Activated T-cell treated with anti-CD3 and anti-CD28 coated beads, Interleukin-2, amount 50 U/mL, for 24 hours (primary cell): Measurements from ENCODE around the gene EYS.

ENCODE experiments used
- DNase-seq: peaks from one replicate; pipeline ENCODE4 v3.0.0-alpha.2; 2020
- H3K27ac Mint-ChIP-seq: 2 replicates; pipeline ENCODE4 v1.8.0; 2020; ENCODE audit warnings: mild to moderate bottlenecking, mixed read lengths
- H3K27me3 Mint-ChIP-seq: 2 replicates; pipeline ENCODE4 v1.8.0; 2020; ENCODE audit warnings: mixed read lengths
- H3K36me3 Mint-ChIP-seq: 2 replicates; pipeline ENCODE4 v1.8.0; 2020; ENCODE audit warnings: low read depth, mixed read lengths
- H3K4me1 Mint-ChIP-seq: 2 replicates; pipeline ENCODE4 v1.8.0; 2020; ENCODE audit warnings: low read depth, mixed read lengths
- H3K4me3 Mint-ChIP-seq: 2 replicates; pipeline ENCODE4 v1.8.0; 2020; ENCODE audit warnings: mild to moderate bottlenecking, moderate library complexity, mixed read lengths
- H3K9me3 Mint-ChIP-seq: 2 replicates; pipeline ENCODE4 v1.8.0; 2020; ENCODE audit warnings: mixed read lengths

The EYS gene

DNA sequence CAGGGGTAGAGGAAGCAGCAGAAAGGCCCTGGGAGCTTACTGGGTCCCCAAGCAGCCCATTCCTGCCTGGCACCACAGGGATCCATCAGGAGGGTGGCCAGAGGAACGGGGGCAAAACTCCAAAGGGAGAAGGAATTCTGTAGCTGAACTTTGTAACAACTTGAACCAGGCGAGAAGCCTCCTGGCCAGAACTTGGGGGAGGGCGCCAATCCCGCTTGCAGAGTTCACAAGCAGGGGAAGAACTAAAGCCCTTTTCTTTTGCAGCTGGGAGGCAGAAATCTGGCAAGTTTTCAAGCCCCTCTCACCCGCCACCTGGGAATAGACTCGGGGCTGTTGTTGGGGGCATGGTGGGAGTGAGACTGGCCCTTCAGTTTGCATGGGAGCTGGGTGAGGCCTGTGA is 1882.3 kb downstream of the EYS start:
- DNase-seq: no peak
- Mint-ChIP-seq H3K36me3 (no peaks in the 10 kb centered on the region), H3K27ac (no peak overlapping the region), H3K9me3 (peaks cover 3% of the 10 kb centered on the region), H3K27me3 (peaks cover 4% of the 10 kb centered on the region), H3K4me1 (no peaks in the 10 kb centered on the region), H3K4me3 (no peak overlapping the region)

DNA sequence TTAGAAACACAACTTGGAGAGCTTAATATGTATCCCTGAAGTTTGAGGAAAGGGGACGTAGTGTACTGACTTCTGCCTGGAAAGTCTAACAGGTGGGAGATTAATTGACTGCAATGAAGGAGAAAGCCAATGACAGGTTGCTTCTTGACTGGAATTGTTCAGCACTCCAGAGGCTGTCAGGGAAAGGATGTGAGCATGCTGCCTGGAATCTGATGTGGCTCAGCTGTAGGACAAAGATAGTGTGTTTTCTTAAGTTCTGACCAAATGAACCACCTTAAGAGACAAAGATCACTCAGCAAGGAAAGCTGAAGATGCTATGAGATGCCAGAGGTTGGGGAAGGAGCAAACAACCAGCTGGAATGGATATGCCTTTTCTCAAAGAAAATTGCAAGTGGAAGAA is 1885.6 kb downstream of the EYS start:
- Mint-ChIP-seq H3K4me1 (no peaks in the 10 kb centered on the region), H3K36me3 (no peaks in the 10 kb centered on the region), H3K9me3 (no peaks in the 10 kb centered on the region), H3K4me3 (no peak overlapping the region), H3K27me3 (peaks cover 4% of the 10 kb centered on the region), H3K27ac (no peak overlapping the region)
- no peak for DNase-seq

DNA sequence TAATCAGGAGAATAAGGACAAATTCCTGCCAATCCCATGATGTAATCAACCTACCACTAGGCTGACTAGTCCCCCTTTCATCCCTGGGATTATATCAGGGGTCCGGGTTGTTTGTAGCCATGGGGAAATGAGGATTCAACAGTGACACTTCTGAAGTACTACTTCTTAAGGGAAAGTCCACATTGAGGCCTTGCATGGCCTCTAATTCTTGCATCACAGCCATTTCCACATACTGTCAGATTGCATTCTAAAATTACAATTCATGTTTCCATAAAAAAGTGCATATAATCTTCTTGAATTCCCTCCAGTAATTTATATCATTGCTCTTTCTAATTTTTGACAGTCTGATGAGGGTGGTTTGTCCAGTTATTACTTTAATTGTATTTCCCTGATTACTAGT is 1887.2 kb downstream of the EYS start:
- Mint-ChIP-seq H3K9me3 (no peaks in the 10 kb centered on the region), H3K4me1 (no peaks in the 10 kb centered on the region)

DNA sequence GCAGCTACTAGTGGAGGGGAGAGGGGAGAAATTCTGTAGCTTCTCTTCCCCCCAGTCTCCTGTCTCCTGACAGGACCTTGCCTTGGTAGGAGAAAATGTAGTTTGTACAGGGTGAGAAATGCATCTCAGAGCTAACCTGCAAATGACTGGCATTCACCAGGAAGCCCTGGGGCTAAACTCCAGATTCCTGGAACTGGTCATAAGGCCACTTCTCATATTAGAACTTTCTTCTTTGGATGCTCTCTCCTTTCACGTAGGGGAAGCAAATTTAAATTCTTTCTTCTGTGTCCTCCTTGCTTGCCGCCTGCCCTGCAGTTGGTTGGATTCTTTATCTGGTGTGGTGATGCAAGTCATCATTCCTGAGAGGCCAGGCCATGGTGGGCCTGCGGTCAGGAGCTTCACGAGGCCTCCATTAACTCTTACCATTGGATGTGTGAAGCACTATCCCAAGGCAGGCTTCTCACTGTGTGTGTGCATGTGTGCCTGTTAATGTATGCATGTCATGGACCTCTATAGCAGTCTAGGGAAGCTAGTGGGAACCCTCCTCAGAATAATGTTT is 1889.5 kb downstream of the EYS start:
- Mint-ChIP-seq H3K36me3 (no peaks in the 10 kb centered on the region), H3K27ac (no peak overlapping the region), H3K4me1 (no peaks in the 10 kb centered on the region), H3K9me3 (no peaks in the 10 kb centered on the region), H3K4me3 (no peak overlapping the region), H3K27me3 (peaks cover 4% of the 10 kb centered on the region)
- no peak for DNase-seq

More for the DNA sequence above, 1887.2 kb downstream of the EYS start:
- Mint-ChIP-seq H3K27me3 (peaks cover 4% of the 10 kb centered on the region), H3K4me3 (no peak overlapping the region), H3K27ac (no peak overlapping the region), H3K36me3 (no peaks in the 10 kb centered on the region)
- DNase-seq: no peak

DNA sequence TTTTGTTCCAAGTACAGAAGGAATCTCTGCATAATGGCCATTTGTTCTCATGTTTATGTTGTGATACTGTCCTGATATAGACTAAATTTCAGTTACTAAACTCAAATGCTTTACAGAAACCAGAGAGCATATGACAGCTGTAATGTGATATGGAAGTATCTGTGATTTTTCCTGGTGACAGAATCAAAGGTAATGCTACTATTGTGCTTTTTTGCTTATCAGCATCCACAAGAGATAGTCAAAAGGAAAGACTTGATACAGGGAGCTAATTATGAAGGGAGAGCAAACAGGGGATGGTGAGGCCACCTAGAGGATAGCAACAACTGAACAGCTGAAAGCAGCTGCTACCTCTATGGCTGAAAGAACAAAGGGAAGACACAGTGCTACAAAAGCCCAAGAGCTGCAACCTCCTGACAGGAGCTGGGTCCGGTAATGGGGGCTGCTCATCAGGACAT is 1890.0 kb downstream of the EYS start:
- no peak for DNase-seq
- Mint-ChIP-seq H3K27me3 (peaks cover 2% of the 10 kb centered on the region), H3K27ac (no peak overlapping the region), H3K4me3 (no peak overlapping the region), H3K4me1 (no peaks in the 10 kb centered on the region), H3K36me3 (no peaks in the 10 kb centered on the region), H3K9me3 (no peaks in the 10 kb centered on the region)

DNA sequence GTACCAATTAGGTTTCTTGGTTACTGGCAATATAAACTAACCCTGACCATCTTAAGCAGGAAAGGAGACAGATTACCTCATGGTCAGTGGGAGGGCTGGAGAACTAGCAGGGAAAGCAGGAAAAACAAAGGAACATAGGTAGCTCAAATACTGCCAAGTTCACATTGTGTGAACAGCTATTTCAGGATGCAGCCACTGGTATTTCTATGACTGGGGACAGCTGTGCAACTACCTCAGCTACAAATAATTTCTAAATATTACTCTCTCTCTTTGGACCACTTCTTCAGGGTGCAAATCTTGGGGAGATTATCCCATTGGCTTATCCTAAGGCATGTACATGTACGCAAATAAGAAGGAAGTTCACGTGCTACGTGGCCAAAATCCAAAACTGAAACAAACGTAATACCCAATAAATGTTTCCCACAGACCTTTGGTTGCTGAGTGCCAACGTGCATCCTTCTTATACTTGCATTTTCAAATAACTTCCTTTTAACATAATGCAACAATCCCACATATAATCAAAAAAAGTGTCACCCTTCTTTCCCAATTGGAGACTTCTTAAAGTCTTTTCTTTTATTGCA is 1890.5 kb downstream of the EYS start:
- H3K4me1 Mint-ChIP-seq: no peaks in the 10 kb centered on the region
- DNase-seq: no peak
- H3K9me3 Mint-ChIP-seq: no peaks in the 10 kb centered on the region
- H3K27me3 Mint-ChIP-seq: peaks cover 2% of the 10 kb centered on the region
- H3K27ac Mint-ChIP-seq: no peak overlapping the region
- no peaks in the 10 kb centered on the region for H3K36me3 Mint-ChIP-seq
- H3K4me3 Mint-ChIP-seq: no peak overlapping the region

DNA sequence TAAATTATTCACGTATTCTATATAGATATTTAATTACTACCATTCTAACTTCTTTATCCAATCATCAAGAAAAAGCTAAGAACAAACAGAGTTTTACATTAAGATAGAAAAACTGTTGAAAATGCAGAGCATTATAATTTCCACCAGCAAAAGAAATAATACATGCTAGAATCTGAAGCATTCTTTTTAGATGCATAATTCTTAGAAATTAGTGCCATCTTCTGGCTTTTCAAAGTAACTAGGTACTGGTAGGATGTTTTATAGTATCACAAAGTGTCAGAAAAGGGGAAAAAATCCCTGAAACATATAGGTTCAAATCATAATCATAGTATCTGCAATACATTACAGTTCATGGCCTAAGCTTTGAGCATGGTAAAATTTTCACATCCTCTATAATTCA is 1892.6 kb downstream of the EYS start:
- Mint-ChIP-seq H3K9me3 (no peaks in the 10 kb centered on the region), H3K36me3 (no peaks in the 10 kb centered on the region), H3K4me1 (no peaks in the 10 kb centered on the region), H3K27me3 (peaks cover 3% of the 10 kb centered on the region), H3K4me3 (no peak overlapping the region), H3K27ac (no peak overlapping the region)
- no peak for DNase-seq

DNA sequence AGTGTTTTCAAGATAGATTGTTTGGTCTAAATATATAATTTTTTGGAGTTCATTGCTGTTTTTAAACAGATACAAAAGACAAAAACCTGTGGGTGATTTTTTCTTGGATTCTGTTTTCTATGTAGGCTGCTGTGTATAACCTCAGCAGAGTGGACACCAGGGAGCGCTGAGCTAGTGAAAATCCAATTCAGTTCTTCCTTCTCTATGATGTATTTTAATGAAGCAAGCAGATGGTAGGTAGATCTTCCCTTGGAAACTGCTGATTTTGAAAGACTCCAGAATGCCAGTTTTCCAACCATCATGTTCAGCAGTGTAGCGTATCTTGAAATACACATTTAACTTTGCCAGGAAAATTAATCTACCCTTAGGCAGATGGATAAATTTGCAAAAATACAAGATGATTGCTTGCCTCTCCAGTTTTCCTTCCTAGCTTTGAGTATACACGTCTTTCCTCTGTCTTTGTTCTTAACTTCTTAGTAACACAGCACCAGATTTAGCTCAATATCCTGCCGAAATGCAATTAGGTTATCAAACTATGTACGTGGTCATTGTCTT is 1893.4 kb downstream of the EYS start:
- no peak overlapping the region for H3K4me3 Mint-ChIP-seq
- H3K4me1 Mint-ChIP-seq: no peaks in the 10 kb centered on the region
- H3K36me3 Mint-ChIP-seq: no peaks in the 10 kb centered on the region
- H3K27ac Mint-ChIP-seq: no peak overlapping the region
- no peak for DNase-seq
- no peaks in the 10 kb centered on the region for H3K9me3 Mint-ChIP-seq
- H3K27me3 Mint-ChIP-seq: peaks cover 3% of the 10 kb centered on the region

DNA sequence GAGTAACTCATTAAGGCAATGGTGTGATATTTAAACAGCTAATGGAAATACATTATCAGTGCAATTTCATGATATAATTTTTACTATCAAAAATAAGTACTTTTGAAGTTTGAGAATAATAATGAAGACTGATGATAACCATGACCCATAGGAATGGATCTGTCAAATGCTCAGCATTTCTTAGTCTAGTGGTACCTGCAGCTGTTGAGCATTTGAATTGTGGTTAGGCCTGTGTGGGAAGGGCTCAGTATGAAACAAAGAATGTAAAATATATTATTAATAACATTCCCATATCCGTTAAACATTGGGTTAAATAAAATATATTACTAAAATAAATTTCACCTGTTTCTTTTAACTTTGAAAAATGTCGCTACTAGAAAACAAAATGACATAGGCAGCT is 1898.5 kb downstream of the EYS start:
- H3K9me3 Mint-ChIP-seq: no peaks in the 10 kb centered on the region
- H3K4me1 Mint-ChIP-seq: no peaks in the 10 kb centered on the region
- no peaks in the 10 kb centered on the region for H3K36me3 Mint-ChIP-seq
- H3K27me3 Mint-ChIP-seq: peaks cover 3% of the 10 kb centered on the region
- H3K27ac Mint-ChIP-seq: no peak overlapping the region
- H3K4me3 Mint-ChIP-seq: no peak overlapping the region
- DNase-seq: no peak

DNA sequence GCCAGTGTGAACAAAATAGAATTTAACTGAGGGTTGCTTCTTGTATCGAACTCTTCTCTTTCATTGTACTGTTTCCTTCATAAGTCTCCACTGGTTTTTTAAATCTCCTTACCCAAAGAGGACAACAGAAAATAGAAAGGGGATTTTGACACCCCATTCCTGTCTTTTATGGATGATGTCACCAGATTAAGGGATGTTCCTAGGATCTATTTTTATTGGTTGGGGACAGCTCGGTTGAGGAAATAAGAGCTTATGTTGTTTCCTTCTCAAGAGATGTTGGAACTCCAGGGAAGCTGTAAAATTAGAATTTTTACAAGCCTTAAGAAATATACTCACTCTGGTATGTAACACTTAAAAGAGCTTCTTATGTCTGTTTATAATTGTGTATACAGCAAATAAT is 1900.0 kb downstream of the EYS start:
- no peaks in the 10 kb centered on the region for H3K9me3 Mint-ChIP-seq
- H3K36me3 Mint-ChIP-seq: no peaks in the 10 kb centered on the region
- H3K4me1 Mint-ChIP-seq: no peaks in the 10 kb centered on the region
- peaks cover 3% of the 10 kb centered on the region for H3K27me3 Mint-ChIP-seq
- no peak overlapping the region for H3K4me3 Mint-ChIP-seq
- no peak overlapping the region for H3K27ac Mint-ChIP-seq
- no peak for DNase-seq

DNA sequence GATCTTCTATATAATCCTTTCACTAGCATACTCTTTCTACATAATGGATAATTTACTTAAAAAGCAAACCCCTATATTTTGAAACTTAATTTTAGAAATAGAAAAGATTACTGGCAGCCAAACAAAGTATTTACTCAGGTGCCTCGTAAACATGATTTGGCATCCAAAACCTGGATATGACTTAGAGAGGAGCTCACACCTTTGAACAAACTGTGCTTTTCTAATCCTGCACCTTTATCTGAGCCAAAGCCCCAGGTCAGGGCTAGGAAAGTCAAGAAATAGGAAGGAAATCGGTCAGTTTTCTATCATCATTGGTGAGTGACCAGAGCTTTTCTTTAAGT is 1900.5 kb downstream of the EYS start:
- Mint-ChIP-seq H3K27ac (no peak overlapping the region), H3K4me1 (no peaks in the 10 kb centered on the region), H3K36me3 (no peaks in the 10 kb centered on the region), H3K9me3 (no peaks in the 10 kb centered on the region), H3K27me3 (peaks cover 3% of the 10 kb centered on the region), H3K4me3 (no peak overlapping the region)
- no peak for DNase-seq

DNA sequence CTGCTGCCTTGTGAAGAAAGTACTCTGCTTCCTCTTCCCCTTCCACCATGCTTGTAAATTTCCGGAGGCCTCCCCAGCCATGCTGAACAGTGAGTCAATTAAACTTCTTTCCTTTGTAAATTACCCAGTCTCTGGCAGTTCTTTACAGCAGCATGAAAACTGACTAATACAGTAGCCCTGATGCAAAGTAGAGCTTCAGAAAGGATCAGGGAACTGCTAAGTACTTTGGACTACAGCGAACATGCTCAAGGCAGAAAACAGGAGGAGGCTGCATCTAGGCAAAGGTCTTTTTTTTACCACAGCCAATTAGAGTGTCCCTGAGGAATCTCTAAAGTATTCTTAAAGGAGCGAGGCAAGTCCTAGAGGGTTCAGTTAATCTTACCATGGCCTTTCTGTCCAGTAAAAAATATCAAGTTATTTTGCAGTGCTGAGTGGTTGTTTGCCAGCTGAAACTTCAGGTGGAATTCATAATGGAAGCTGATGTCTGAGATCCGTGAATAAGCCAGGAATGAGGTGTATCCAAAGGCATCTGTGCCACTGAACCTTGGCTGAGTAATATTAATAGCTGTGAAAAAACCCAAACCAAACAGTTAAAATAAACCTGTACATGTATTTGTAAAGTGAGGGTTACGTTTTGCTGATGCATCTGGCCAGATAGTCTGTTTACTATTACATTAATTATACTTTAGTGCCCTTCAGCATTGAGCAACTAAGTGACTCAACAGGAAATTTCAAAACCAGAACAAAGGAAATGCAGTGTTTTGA is 1901.0 kb downstream of the EYS start:
- DNase-seq: no peak
- no peak overlapping the region for H3K4me3 Mint-ChIP-seq
- no peaks in the 10 kb centered on the region for H3K4me1 Mint-ChIP-seq
- H3K27ac Mint-ChIP-seq: no peak overlapping the region
- no peaks in the 10 kb centered on the region for H3K9me3 Mint-ChIP-seq
- no peaks in the 10 kb centered on the region for H3K36me3 Mint-ChIP-seq
- peaks cover under 1% of the 10 kb centered on the region for H3K27me3 Mint-ChIP-seq

DNA sequence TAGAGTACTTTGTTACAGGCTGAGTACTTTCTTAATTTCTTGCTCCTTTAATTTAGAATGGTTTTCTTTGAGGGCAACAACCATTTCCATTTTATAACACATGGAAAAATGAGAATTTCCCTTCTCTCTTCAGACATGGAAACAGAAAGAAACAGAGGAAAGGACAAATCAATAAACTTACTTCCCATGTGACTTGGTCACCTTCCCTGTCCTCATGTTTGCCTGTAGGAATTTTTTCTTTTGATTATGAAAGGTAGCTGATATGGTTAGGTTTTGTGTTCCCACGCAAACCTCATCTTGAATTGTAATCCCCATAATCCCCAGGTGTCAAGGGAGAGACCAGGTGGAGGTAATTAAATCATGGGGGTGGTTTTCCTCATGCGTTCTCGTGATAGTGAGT is 1901.7 kb downstream of the EYS start:
- no peaks in the 10 kb centered on the region for H3K4me1 Mint-ChIP-seq
- no peak for DNase-seq
- H3K9me3 Mint-ChIP-seq: no peaks in the 10 kb centered on the region
- no peak overlapping the region for H3K4me3 Mint-ChIP-seq
- H3K27ac Mint-ChIP-seq: no peak overlapping the region
- no peaks in the 10 kb centered on the region for H3K36me3 Mint-ChIP-seq
- H3K27me3 Mint-ChIP-seq: no peaks in the 10 kb centered on the region

DNA sequence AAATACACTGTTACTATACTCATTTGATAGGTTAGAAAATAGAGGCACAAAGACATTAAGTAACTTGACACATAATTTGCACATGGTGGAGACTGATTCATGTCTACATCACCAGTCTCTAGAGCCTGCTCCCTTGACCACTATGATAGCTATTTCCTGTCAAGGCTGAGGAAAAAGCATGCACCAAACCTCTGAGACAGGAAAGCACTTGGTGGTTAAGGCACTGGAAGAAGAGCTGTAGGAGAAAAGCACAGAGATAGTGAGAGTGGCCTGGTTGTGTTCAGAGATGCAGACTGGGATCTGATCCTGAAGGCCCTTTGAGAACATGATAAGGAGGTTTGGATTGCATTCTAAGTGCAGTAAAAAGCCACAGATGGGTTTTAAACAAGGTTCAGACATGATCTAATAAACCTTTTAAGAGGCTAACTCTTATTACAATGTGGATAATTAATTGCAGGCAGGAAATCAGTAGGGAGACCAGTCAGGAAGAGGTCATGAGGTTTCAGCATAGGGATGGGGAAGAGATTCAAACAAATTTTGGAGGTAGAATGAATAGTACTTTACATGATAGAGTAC is 1902.6 kb downstream of the EYS start:
- Mint-ChIP-seq H3K27me3 (peaks cover 3% of the 10 kb centered on the region), H3K9me3 (no peaks in the 10 kb centered on the region), H3K4me1 (no peaks in the 10 kb centered on the region), H3K36me3 (no peaks in the 10 kb centered on the region), H3K4me3 (no peak overlapping the region), H3K27ac (no peak overlapping the region)
- no peak for DNase-seq

DNA sequence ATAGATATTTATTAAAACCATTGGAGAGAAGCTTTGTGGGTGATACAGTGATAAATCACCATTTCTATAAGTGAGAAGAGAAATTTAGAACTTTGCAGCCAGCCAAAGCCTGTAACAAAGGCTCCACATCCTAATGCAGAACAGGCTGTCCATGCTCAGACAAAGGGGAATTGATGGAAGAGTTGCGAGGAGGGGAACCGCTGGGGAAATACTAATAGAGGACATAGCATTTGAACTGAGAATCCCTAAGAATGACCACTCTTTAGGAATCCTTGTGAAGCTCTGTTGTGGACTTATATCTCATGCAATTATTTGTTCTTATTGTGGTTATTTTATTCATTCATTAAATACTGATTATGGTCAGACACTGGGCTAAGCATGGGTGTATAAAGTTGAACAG is 1903.7 kb downstream of the EYS start:
- H3K4me1 Mint-ChIP-seq: no peaks in the 10 kb centered on the region
- H3K36me3 Mint-ChIP-seq: no peaks in the 10 kb centered on the region
- H3K27me3 Mint-ChIP-seq: peaks cover 3% of the 10 kb centered on the region
- no peak overlapping the region for H3K27ac Mint-ChIP-seq
- no peak for DNase-seq
- no peak overlapping the region for H3K4me3 Mint-ChIP-seq
- H3K9me3 Mint-ChIP-seq: no peaks in the 10 kb centered on the region
